WTC11 (cell line): ENCODE measurements around the gene OR10T2. TPM values are rescaled to one million over a fixed set of nuclear protein-coding genes. Genes with fewer than 3 reads are reported as not detected.

Experiments used
- ATAC-seq: fragments of 200-7000 bp; cut with Tn5 transposase; 2 replicates; pipeline ENCODE4 v1.10.0; 2021; ENCODE audit warnings: mild to moderate bottlenecking, moderate library complexity
- CTCF ChIA-PET: fragments of 300-600 bp; sonication (Branson Sonifier 250); formaldehyde crosslinking; loops from one replicate; lab custom pipeline; 2021; ENCODE audit warnings: antibody characterized with exemption; lab: Charles Lee
- POLR2A ChIA-PET: fragments of 350-600 bp; sonication (Branson Sonifier 250); formaldehyde crosslinking; loops from one replicate; lab custom pipeline; 2021; ENCODE audit warnings: antibody characterized with exemption; lab: Charles Lee
- DNase-seq: peaks from one replicate; pipeline ENCODE4 v3.0.0; 2021; ENCODE audit warnings: low spot score
- H3K27ac Mint-ChIP-seq: 2 replicates; pipeline ENCODE4 v1.8.0; 2021; ENCODE audit warnings: mixed read lengths
- H3K27me3 Mint-ChIP-seq: 2 replicates; pipeline ENCODE4 v1.8.0; 2021; ENCODE audit warnings: low read depth, mild to moderate bottlenecking, moderate library complexity, mixed read lengths
- H3K36me3 Mint-ChIP-seq: 2 replicates; pipeline ENCODE4 v1.8.0; 2021; ENCODE audit warnings: mixed read lengths
- H3K4me1 Mint-ChIP-seq: 2 replicates; pipeline ENCODE4 v1.8.0; 2022; ENCODE audit warnings: mixed read lengths
- H3K4me3 Mint-ChIP-seq: 2 replicates; pipeline ENCODE4 v1.8.0; 2021; ENCODE audit warnings: mild to moderate bottlenecking, moderate library complexity, mixed read lengths
- H3K9me3 Mint-ChIP-seq: 2 replicates; pipeline ENCODE4 v1.8.0; 2021; ENCODE audit warnings: mixed read lengths
- AR ChIP-seq: fragments of 250-450 bp; sonication (Bioruptor Pico); IDR thresholded peaks from 2 replicates; pipeline ENCODE4 v1.9.0; 2021; ENCODE audit warnings: mild to moderate bottlenecking
- ATF2 ChIP-seq: sonication (generic); formaldehyde crosslinking; IDR thresholded peaks from 2 replicates; pipeline ENCODE4 v1.8.1; 2022; ENCODE audit warnings: low read depth, missing genetic modification reagents, borderline replicate concordance
- EMX1 ChIP-seq: fragments of 250-450 bp; sonication (Bioruptor Pico); IDR thresholded peaks from 2 replicates; pipeline ENCODE4 v1.8.0; 2021; ENCODE audit warnings: mild to moderate bottlenecking
- ESRRA ChIP-seq: sonication (generic); formaldehyde crosslinking; IDR thresholded peaks from 2 replicates; pipeline ENCODE4 v1.8.1; 2022; ENCODE audit warnings: mild to moderate bottlenecking, missing genetic modification reagents, borderline replicate concordance
- ETV6 ChIP-seq: sonication (generic); formaldehyde crosslinking; IDR thresholded peaks from 2 replicates; pipeline ENCODE4 v1.8.1; 2022; ENCODE audit warnings: mild to moderate bottlenecking, missing genetic modification reagents
- FOXJ3 ChIP-seq: sonication (generic); formaldehyde crosslinking; IDR thresholded peaks from 2 replicates; pipeline ENCODE4 v1.9.0; 2021; ENCODE audit warnings: missing genetic modification reagents, mild to moderate bottlenecking, borderline replicate concordance
- FOXP4 ChIP-seq: sonication (generic); formaldehyde crosslinking; IDR thresholded peaks from 2 replicates; pipeline ENCODE4 v1.8.0; 2022; ENCODE audit warnings: mild to moderate bottlenecking, missing genetic modification reagents
- GABPB1 ChIP-seq: sonication (generic); formaldehyde crosslinking; IDR thresholded peaks from 2 replicates; pipeline ENCODE4 v1.8.1; 2023; ENCODE audit warnings: mild to moderate bottlenecking, missing genetic modification reagents
- GTF2I ChIP-seq: fragments of 250-450 bp; sonication (Bioruptor Pico); conservative IDR thresholded peaks from 2 replicates; pipeline ENCODE4 v1.4.0; 2021; ENCODE audit warnings: mild to moderate bottlenecking
- HMGXB4 ChIP-seq: sonication (generic); formaldehyde crosslinking; IDR thresholded peaks from 2 replicates; pipeline ENCODE4 v1.8.1; 2023; ENCODE audit warnings: mild to moderate bottlenecking, moderate library complexity, missing genetic modification reagents
- MXD4 ChIP-seq: fragments of 250-450 bp; sonication (Bioruptor Pico); IDR thresholded peaks from 2 replicates; pipeline ENCODE4 v1.8.0; 2021; ENCODE audit warnings: mild to moderate bottlenecking, moderate library complexity, borderline replicate concordance
- NFE2L1 ChIP-seq: sonication (generic); formaldehyde crosslinking; IDR thresholded peaks from 2 replicates; pipeline ENCODE4 v1.8.1; 2023; ENCODE audit warnings: missing genetic modification reagents
- PREB ChIP-seq: sonication (generic); formaldehyde crosslinking; IDR thresholded peaks from 2 replicates; pipeline ENCODE4 v1.8.1; 2022; ENCODE audit warnings: mild to moderate bottlenecking, missing genetic modification reagents, moderate library complexity, borderline replicate concordance
- PRRX2 ChIP-seq: fragments of 250-450 bp; sonication (Bioruptor Pico); IDR thresholded peaks from 2 replicates; pipeline ENCODE4 v1.8.0; 2021; ENCODE audit warnings: mild to moderate bottlenecking
- RELA ChIP-seq: sonication (generic); formaldehyde crosslinking; IDR thresholded peaks from 2 replicates; pipeline ENCODE4 v1.8.1; 2022; ENCODE audit warnings: missing genetic modification reagents, mild to moderate bottlenecking, borderline replicate concordance
- RORB ChIP-seq: fragments of 250-450 bp; sonication (Bioruptor Pico); IDR thresholded peaks from 2 replicates; pipeline ENCODE4 v1.9.0; 2021; ENCODE audit warnings: mild to moderate bottlenecking
- SMAD3 ChIP-seq: sonication (generic); formaldehyde crosslinking; IDR thresholded peaks from 2 replicates; pipeline ENCODE4 v1.8.0; 2022; ENCODE audit warnings: missing genetic modification reagents, mild to moderate bottlenecking, borderline replicate concordance
- SOX15 ChIP-seq: fragments of 250-450 bp; sonication (Bioruptor Pico); IDR thresholded peaks from 2 replicates; pipeline ENCODE4 v1.9.0; 2021; ENCODE audit warnings: mild to moderate bottlenecking
- TCF7 ChIP-seq: sonication (generic); formaldehyde crosslinking; IDR thresholded peaks from 2 replicates; pipeline ENCODE4 v1.8.0; 2022; ENCODE audit warnings: mild to moderate bottlenecking, low read depth, missing genetic modification reagents, moderate library complexity
- ZNF232 ChIP-seq: sonication (generic); formaldehyde crosslinking; IDR thresholded peaks from 2 replicates; pipeline ENCODE4 v1.8.0; 2022; ENCODE audit warnings: mild to moderate bottlenecking, missing genetic modification reagents
- ZNF281 ChIP-seq: sonication (generic); formaldehyde crosslinking; IDR thresholded peaks from 2 replicates; pipeline ENCODE4 v1.8.0; 2023; ENCODE audit warnings: mild to moderate bottlenecking, missing genetic modification reagents
- ZNF416 ChIP-seq: fragments of 250-450 bp; sonication (Bioruptor Pico); IDR thresholded peaks from 2 replicates; pipeline ENCODE4 v1.9.0; 2021; ENCODE audit warnings: mild to moderate bottlenecking, inconsistent platforms
- total RNA-seq: library from RNA; stranded (reverse); gene quantifications from 3 replicates; pipeline ENCODE4 v1.2.3, GENCODE V29; 2021

Gene OR10T2
- total RNA-seq, 1 experiment from 2014 or later: not detected

GRCh38 chr1:158396646-158397045 lies 2.6 kb downstream of the OR10T2 start:
- POLR2A ChIA-PET: no interaction called here
- no peak for TF ChIP-seq EMX1 (CRISPR knock-in tag)
- TF ChIP-seq SOX15 (CRISPR knock-in tag): no peak
- no peak for TF ChIP-seq PREB
- TF ChIP-seq AR (CRISPR knock-in tag): no peak
- TF ChIP-seq GABPB1 (CRISPR knock-in tag): no peak
- TF ChIP-seq ATF2 (CRISPR knock-in tag): no peak
- no peak for TF ChIP-seq HMGXB4 (CRISPR knock-in tag)
- TF ChIP-seq GTF2I (CRISPR knock-in tag): no peak
- no peak for TF ChIP-seq FOXP4 (CRISPR knock-in tag)
- no peak for TF ChIP-seq TCF7 (CRISPR knock-in tag)
- no peak for TF ChIP-seq ZNF232 (CRISPR knock-in tag)
- TF ChIP-seq SMAD3 (CRISPR knock-in tag): no peak
- no peak for TF ChIP-seq MXD4 (CRISPR knock-in tag)
- TF ChIP-seq ETV6 (CRISPR knock-in tag): no peak
- TF ChIP-seq ESRRA (CRISPR knock-in tag): no peak
- TF ChIP-seq RORB (CRISPR knock-in tag): no peak
- Mint-ChIP-seq H3K9me3 (no peaks in the 10 kb centered on the region), H3K4me3 (no peak overlapping the region), H3K36me3 (no peaks in the 10 kb centered on the region), H3K27ac (no peak overlapping the region), H3K4me1 (peaks cover 3% of the 10 kb centered on the region; the same call in 1 of the 2 replicates), H3K27me3 (no peaks in the 10 kb centered on the region; the same call in 1 of the 2 replicates)
- ATAC-seq (no peak), DNase-seq (no peak)
- CTCF ChIA-PET: no interaction called here

- ChIA-PET CTCF (no interaction called here), POLR2A (no interaction called here)
- no peak overlapping the region for H3K4me3 Mint-ChIP-seq
- no peak overlapping the region for H3K27ac Mint-ChIP-seq
- no peaks in the 10 kb centered on the region for H3K36me3 Mint-ChIP-seq
- no peaks in the 10 kb centered on the region for H3K9me3 Mint-ChIP-seq
- no peak for TF ChIP-seq RELA (CRISPR knock-in tag)
- TF ChIP-seq FOXJ3 (CRISPR knock-in tag): no peak
- no peak for TF ChIP-seq HMGXB4 (CRISPR knock-in tag)
- TF ChIP-seq ZNF416 (CRISPR knock-in tag): no peak
- TF ChIP-seq ZNF281 (CRISPR knock-in tag): no peak
- no peak for TF ChIP-seq NFE2L1
- no peak for TF ChIP-seq PRRX2
- ATAC-seq: no peak
- no peak for DNase-seq
- H3K4me1 Mint-ChIP-seq: peaks cover 3% of the 10 kb centered on the region; the same call in 1 of the 2 replicates
- H3K27me3 Mint-ChIP-seq: no peaks in the 10 kb centered on the region
These were observed 5.8 kb downstream of the OR10T2 start for GRCh38 chr1:158393476-158393875.
